A549 treated with AZD9567 at 1 μM for 4 hours (cell line): ENCODE results near the gene SOWAHA. TPM values are rescaled to one million over a fixed set of nuclear protein-coding genes. Genes with fewer than 3 reads are reported as not detected.

Experiments used
- total RNA-seq: library from RNA; stranded (reverse); fragments of 200-300 nt; extraction: Qiagen RNA extraction; gene quantifications from 5 replicates; pipeline ENCODE4 v1.2.3, GENCODE V29; 2022; ENCODE audit not compliant: insufficient read depth

The SOWAHA gene
- 0.09 to 0.14 TPM (median 0.09 TPM) in 4 of 5 replicates, not detected in the other for total RNA-seq

GRCh38 chr5:132812781-132813598, at the start of gene SOWAHA:
Gene SOWAHA, plus strand, starts transcription at chr5:132813302. Its CDS starts 320 bp downstream, at chr5:132813622.

GRCh38 chr5:132777209-132778069, 35.7 kb upstream of the SOWAHA start, which contains the start of gene SEPTIN8:
Gene SEPTIN8, minus strand, starts transcription at chr5:132777239. Its CDS starts 102 bp downstream, at chr5:132777137.

GRCh38 chr5:132830436-132831094, 17.5 kb downstream of the SOWAHA start, which contains the start of gene SHROOM1:
Gene SHROOM1, minus strand, starts transcription at chr5:132830647. Its CDS starts 4,507 bp downstream, at chr5:132826140.

Other genes starting within 250 kb of the SOWAHA start
- gene IL13, start 155.1 kb upstream of the SOWAHA start, total RNA-seq: 0.08 TPM in 1 of 5 replicates, not detected in the others
- not detected in 5 replicates for gene IL4, start 139.3 kb upstream of the SOWAHA start, total RNA-seq
- 7.8 to 17.5 TPM (median 9.9 TPM) in 5 replicates for gene KIF3A, start 75.8 kb upstream of the SOWAHA start, total RNA-seq
- gene CCNI2, start 65.9 kb upstream of the SOWAHA start, total RNA-seq: 0.06 to 0.33 TPM (median 0.11 TPM) in 4 of 5 replicates, not detected in the other
- 15.0 to 20.6 TPM (median 19.3 TPM) in 5 replicates for gene SEPTIN8, start 36.1 kb upstream of the SOWAHA start, total RNA-seq
- gene SHROOM1, start 17.3 kb downstream of the SOWAHA start, total RNA-seq: 9.7 to 12.5 TPM (median 10.5 TPM) in 5 replicates
- 0.07 to 0.33 TPM (median 0.24 TPM) in 4 of 5 replicates, not detected in the other for gene GDF9, start 53.2 kb downstream of the SOWAHA start, total RNA-seq
- gene UQCRQ, start 53.3 kb downstream of the SOWAHA start, total RNA-seq: 325 to 554 TPM (median 540 TPM) in 5 replicates
- gene LEAP2, start 60.4 kb downstream of the SOWAHA start, total RNA-seq: 0.75 to 1.3 TPM (median 0.88 TPM) in 4 of 5 replicates, not detected in the other
- 19.2 to 38.9 TPM (median 27.1 TPM) in 5 replicates for gene AFF4, start 150.3 kb downstream of the SOWAHA start, total RNA-seq
- 26.2 to 31.2 TPM (median 28.4 TPM) in 5 replicates for gene ZCCHC10, start 213.2 kb downstream of the SOWAHA start, total RNA-seq
- gene HSPA4, start 238.7 kb downstream of the SOWAHA start, total RNA-seq: 166 to 189 TPM (median 182 TPM) in 5 replicates